AG10803 (cell line): Measurements from ENCODE around the gene FAR2.

Experiments
- DNase-seq: peaks from one replicate; pipeline ENCODE4 v3.0.0; 2010; ENCODE audit warnings: low read depth
- H3K4me3 ChIP-seq: 2 replicates; pipeline ENCODE4 v1.5.1; 2011; ENCODE audit warnings: mild to moderate bottlenecking, low read length, control low read depth
- TF ChIP-seq, protein P1 (sequence below): conservative IDR thresholded peaks from 2 replicates; pipeline ENCODE4 v1.5.1; 2011; ENCODE audit warnings: mild to moderate bottlenecking, low read length, control low read depth, inconsistent platforms

Gene FAR2

DNA sequence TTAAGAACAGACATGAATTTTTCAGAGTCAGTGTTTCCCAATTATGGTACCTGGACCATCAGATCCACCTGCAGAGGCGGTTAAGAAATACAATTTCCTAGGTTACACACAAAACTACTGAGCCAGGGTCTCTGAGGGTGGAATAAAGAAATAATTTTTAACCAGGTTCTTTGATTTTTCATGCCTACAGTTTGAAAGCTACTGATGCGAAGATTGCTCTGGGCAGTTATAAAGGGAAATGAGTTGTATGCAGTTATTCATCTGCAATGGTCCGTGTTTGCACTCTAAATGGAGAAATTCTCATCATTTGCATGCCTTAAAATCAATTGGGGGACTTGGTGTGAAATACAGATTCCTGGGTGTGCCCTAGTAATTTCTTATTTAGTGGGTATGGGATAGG lies 142.1 kb downstream of the FAR2 start:
- TF ChIP-seq, protein P1, sequence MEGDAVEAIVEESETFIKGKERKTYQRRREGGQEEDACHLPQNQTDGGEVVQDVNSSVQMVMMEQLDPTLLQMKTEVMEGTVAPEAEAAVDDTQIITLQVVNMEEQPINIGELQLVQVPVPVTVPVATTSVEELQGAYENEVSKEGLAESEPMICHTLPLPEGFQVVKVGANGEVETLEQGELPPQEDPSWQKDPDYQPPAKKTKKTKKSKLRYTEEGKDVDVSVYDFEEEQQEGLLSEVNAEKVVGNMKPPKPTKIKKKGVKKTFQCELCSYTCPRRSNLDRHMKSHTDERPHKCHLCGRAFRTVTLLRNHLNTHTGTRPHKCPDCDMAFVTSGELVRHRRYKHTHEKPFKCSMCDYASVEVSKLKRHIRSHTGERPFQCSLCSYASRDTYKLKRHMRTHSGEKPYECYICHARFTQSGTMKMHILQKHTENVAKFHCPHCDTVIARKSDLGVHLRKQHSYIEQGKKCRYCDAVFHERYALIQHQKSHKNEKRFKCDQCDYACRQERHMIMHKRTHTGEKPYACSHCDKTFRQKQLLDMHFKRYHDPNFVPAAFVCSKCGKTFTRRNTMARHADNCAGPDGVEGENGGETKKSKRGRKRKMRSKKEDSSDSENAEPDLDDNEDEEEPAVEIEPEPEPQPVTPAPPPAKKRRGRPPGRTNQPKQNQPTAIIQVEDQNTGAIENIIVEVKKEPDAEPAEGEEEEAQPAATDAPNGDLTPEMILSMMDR: no peak

DNA sequence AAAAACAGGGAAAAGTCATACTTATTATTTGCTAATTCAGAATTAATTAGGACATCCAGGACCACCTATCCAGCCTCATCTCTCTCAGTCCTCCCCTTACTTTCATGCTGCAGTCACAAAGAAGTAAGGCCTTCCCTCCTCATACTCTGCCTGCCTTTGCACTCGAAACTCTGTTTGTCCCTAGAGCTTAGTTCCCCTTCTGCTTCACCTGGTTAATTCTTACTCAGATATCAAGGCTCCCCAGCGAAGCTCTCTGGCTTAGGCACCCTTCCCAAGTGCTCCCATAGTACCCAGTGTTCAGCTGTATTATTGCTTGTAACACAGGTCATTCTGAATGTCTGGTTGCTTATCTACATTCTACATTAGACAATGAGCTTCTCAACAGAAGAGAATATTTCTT lies 150.6 kb downstream of the FAR2 start:
- H3K4me3 ChIP-seq: no peak overlapping the region
- no peak for DNase-seq
- TF ChIP-seq, protein P1: no peak

More for the DNA sequence above, 142.1 kb downstream of the FAR2 start:
- no peak for DNase-seq
- H3K4me3 ChIP-seq: no peak overlapping the region

DNA sequence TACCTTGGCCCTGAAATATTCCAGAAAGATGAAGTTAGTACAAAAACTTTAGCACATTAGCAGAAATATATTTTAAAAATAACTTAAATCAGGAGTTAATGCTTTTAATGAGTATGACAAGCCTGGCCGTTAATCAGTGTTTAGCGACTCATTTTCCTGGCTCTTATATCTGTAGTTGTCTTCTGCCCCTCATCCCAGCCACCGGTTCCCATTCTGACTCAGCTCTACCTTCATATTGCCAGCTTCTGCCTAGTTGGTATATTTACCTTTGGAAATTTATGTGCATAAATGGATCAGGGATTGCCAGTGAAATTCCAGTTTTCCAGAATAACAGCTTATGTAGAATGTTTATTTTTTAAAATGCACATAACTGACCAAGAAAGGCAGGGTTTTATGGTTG lies 152.0 kb downstream of the FAR2 start:
- TF ChIP-seq, protein P1: no peak
- H3K4me3 ChIP-seq: no peak overlapping the region
- no peak for DNase-seq

DNA sequence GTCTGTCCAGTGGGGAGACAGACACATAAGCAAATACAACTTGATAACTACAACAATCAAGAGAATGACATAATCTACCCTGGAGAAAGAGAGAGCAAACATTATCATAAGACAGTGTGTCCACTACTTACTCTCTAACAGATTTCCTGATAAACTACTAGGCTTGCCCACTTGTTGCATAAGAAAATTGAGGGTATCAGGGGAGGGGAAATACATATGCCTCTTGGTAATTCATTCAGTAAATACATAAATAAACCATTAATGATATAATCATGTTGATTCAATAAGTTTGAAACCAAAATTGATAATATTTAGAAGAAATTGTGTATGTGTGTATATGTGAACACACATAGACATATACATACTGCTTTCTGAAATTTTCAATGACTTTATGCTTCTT lies 155.3 kb downstream of the FAR2 start:
- no peak for DNase-seq
- H3K4me3 ChIP-seq: no peak overlapping the region
- TF ChIP-seq, protein P1: no peak

DNA sequence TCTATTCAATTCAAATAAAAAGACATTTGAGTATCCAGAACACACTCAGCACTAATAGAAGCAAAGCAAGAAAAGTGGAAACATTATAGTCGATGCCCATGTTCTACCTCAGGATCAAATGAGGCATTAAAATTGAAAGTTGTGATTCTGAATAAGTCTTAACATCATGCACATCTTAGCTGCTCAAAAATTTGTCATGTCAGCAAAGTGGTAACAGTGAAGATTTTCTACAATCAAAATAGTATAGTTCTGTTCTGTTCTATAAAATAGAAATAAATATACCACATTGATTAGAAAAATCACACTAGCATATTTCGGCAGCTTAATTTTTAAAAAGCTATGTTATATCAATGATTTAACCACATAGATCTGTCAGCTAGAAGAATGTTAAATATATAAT lies 157.2 kb downstream of the FAR2 start:
- TF ChIP-seq, protein P1: no peak
- no peak for DNase-seq
- H3K4me3 ChIP-seq: no peak overlapping the region

DNA sequence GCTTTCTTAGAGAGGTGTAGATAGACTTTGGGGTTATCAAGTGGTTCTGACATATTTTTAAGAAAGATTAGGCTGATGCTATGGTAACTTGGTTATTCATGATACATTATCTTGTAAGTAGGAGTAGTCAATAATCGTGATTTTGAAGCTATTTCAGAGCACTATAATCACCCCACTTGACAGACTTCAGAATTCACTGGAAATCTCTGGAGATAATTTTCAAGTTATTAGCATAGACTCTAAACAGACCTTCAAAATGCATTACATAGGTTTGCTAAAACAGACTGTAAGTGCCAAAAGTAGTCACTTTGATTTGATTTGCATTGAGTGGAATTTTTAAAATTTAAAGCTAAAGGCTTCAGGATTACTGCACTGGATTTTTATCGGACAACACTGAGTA lies 157.6 kb downstream of the FAR2 start:
- TF ChIP-seq, protein P1: no peak
- no peak overlapping the region for H3K4me3 ChIP-seq
- DNase-seq: no peak

DNA sequence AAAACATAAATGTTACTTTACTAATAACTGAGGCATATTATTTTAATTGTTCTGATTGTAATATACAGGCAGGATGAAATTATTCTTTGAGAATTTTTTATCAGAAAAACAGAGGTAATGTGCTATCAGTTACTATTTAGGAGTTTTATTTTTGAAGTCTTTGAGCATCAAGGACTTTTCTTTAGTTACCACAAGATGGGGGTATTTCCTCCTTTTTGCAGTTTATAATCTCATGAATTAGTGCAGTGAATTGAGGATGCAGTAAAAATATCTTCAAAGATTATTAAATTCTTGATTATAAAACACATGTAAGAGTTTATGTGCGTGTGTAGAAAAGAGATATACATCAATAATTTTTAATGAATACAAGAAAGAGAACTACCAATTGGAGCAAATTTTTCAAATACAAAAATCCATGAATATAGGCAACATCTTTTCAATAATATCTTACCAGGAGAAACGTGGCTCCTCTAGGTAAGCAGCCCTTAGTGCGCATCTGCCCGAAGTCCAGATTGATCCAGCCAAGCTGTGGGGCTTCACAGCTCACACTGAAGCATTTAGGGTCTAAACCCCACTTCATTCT lies 160.3 kb downstream of the FAR2 start:
- TF ChIP-seq, protein P1: peak; percentile 53
- DNase-seq: peak; percentile 34
- H3K4me3 ChIP-seq: no peak overlapping the region
